Brain pericyte (primary cell): Measurements from ENCODE around the gene SIT1.
A peak's percentile ranks its signal among the peaks of the same experiment; 100 is the strongest.

Experiments
- DNase-seq: peaks from one replicate; pipeline ENCODE4 v3.0.0-alpha.2; 2012; ENCODE audit warnings: low read depth, low spot score

The SIT1 gene, protein sequence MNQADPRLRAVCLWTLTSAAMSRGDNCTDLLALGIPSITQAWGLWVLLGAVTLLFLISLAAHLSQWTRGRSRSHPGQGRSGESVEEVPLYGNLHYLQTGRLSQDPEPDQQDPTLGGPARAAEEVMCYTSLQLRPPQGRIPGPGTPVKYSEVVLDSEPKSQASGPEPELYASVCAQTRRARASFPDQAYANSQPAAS

DNA sequence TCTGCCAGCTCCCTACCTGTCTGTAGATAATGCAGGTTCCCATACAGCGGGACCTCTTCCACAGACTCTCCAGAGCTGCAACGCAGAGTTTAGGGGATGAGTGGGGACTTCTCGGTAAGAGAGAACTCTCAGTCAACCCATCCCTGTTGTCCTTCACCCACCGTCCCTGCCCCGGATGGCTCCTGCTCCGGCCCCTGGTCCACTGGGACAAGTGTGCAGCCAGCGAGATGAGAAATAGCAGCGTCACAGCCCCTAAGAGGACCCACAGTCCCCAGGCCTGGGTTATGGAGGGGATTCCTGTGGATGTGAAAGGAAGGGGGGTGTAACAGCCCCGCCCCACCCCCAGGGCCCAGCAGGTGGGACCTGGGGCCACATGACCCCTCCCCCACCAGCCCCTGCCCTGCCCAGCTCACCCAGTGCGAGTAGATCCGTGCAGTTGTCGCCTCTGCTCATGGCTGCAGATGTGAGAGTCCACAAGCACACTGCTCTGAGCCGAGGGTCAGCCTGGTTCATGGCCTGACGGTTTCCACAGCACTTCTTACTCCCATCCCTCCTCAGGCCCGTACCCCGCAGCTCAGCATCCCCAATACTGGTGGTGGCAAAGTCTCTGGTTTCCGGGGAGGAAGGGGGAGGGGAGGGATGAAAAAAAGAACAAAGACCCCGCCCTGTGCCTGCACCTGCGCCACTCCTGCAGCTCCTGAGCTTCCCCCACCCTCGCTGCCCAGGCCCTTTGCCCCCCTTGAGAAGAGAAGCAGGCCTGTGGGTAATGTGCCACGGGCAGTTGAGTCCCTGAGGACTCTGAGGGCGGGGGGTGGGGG, at the start of gene SIT1:
TSS of gene SIT1 (minus strand) at position 591 of the 818 bp plus-strand sequence. CDS start at position 513, 78 bp downstream.
- DNase-seq: no peak

DNA sequence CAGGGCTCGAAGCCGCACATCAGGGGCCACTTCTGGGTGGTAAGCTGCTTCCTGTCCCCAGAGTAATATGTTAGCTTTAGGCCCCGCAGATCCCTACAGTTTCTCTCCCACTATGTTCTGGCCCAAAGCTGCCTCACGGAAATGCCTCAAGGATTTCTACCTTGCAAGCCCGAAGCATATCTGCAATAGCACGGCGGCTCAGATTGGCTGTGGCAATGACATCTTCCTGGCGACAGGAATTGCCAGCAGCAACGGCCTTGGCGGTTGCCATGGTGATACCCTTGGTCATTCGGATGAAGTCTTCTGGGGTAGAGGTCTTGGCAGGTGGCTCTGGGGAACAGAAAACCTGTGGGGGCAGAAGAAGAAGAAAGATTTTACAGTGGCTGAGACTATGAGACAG, 49.3 kb upstream of the SIT1 start:
- DNase-seq: no peak

DNA sequence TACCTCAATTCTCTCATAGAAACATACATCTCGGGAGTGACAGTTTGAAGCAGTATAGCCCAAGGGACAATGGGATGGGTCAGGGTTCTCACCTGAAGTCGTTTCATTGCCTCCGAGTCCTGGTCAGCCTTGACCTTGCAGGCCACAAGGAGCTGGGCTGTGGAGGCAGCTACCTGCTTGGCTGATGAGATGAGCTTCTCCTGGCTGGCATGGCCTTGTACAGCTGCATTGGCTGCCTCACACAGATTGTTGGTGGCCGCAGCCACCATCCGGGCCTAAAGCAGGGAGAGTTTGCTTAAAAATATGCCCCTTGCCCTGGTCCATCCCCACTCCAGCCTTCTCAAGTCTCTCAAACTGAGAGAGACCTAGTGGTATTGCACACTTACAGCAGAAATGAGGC, 47.5 kb upstream of the SIT1 start:
- DNase-seq: no peak

DNA sequence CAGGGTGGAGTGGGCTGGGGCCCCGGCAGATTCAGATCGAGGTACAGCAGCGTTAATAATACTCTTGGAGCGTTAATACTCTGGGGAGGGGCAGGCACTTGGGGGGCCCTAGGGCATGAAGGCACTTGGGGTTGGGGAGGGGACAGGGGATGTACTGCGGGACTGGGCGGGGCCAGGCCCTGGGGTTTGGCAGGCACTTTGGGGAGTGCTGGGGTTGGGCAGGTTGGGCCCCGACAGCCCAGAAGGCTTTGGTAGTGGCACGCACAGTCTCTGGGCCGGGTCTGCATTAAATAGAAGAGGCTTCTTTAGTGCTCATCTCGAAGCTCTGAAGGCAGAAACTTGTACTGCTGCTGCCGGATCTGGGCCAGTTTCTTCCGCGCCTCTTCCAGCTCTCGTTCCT, 46.8 kb upstream of the SIT1 start:
- DNase-seq: no peak

DNA sequence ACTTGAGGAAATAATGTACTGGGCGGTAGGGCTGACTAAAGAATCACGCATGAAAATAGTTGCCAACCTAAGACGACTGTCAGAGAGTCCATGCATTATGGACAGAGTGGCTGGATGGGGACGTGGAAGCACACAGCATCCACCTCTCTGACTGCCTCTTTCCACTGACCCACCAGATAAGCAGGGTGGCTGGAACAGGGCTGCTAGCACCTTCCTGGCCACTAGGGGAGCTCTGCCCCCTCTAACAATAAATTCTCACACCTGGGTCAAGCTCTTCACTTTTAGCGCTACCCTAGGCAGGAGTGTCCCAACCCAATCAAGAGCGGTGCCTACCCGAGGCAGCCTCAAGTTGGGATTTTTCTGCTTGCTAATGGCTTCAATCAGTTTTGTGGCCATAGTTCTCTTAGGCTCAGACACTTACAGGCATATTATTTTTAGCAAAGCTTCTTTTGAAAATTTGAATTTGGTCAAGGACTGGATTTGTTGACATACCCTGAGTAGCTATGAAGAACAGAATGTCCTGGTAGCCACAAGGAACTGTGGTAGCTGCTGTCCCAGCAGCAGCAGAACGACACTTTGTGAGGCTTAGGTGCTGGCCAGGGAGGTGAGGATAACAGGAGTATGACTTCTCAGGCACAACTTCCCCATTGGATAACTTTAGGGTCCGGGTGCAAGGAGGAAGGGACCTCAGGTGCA, 45.9 kb upstream of the SIT1 start:
- DNase-seq: no peak

DNA sequence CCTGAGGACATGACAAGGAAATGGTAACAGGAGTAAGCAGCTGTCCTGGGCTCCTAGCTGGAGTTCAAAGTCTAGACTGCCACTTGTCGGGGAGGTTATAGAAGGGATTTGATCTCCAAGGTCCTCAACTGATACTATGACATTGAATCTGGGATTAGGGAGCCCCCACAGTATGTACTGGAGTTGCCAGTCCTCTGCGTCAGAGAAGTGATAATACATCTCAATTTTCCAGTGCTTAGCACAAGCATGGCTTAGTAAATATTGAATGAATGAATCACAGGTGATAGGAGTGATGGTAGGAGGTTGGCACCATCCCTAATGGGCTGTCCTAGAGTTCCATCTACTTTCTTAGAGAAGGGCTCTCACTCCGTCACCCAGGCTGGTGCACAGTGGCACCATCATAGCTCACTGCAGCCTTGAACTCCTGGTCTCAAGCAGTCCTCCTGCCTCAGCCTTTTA, 45.2 kb upstream of the SIT1 start:
- DNase-seq: no peak

DNA sequence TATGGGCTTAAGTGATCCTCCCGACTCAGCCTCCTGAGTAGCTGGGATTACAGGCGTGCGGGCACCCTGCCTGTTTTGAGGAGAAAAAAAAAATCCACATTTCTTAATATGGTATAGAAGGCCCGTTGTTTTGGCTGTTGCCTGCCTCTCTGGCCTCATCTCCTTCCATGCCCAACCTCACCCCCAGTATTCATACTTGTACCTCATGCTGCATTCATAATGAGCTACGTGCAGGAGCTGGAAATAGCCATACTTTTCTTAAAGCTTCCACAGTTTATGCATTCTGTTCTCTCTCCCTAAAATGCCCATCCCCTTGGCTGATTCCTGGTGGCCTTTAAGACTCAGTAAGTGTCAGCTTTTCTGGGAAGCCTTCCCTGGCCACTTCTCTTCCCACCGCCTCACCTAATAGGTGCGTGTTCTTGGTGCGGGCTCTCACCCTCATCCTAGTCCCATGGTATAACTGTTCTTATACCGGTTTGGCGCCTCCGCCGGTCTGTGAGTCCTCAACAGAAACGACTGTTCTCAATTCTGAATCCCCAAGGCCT, 41.1 kb upstream of the SIT1 start:
- no peak for DNase-seq

DNA sequence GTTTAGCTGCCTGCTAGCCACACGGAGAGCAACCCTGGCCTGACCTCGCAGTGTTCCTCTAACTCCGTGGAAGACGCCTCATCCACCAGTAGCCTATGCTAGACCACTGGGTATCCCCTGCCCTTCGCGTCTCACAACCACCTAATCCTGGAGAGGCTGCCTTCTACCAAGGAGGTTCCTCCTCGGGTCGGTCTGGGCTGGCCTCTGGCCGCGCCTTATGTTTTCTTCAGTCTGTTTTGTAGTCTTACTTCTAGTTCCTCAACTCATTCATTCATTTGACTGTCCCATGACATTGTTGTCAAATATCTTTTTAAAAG, 40.6 kb upstream of the SIT1 start:
- no peak for DNase-seq

DNA sequence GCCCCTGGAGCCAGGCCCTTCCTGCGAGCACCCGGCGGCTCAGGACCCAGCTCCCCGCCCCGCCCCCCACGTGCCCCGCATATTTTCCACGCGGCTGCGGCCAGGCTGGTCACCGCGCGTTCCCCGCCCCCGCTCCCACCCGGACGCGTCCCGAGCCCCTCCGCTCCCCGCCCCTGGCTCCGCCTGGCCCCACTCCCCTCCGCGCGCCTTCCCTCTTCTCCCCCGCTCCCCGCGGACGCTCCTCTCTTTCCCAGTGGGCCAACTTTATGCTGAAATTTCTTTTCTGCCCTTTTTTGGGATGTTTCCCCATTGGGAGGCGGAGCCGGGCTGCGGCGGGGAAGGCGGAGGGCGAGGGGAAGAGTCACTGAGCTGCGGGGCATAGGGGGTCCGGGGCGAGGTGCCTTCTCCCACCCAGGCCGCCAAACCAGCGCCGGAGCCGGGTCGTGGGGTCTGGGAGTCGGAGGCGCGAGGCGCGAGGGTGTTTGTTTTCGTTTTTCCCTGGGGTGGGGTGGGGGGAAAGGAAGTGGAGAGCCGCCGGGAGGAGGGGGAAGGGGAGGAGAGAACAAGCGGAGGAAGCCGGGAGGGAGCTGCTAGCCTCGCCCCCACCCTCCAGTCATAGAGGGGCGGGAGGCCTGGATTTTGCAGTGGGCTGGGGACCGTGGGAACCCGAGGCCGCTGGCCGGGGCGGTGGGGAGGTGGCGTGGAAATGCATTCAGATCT, 40.0 kb upstream of the SIT1 start:
- DNase-seq: no peak

DNA sequence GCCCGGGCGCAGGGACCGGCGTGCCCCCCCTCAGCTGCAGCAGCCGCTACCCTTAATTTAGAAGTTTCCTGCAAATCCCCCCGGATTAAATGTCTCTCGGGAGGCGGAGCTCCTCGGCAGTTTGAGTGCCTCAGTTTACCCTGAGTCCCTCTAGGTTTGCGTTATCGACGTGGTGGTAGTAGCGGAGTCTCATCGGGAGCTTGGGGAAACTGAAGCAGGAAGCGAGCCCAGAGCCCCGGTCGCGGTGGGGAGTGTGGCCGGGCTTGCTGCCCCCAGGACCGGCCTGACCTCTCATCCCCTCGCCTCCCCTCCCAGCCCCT, 39.5 kb upstream of the SIT1 start:
- no peak for DNase-seq

DNA sequence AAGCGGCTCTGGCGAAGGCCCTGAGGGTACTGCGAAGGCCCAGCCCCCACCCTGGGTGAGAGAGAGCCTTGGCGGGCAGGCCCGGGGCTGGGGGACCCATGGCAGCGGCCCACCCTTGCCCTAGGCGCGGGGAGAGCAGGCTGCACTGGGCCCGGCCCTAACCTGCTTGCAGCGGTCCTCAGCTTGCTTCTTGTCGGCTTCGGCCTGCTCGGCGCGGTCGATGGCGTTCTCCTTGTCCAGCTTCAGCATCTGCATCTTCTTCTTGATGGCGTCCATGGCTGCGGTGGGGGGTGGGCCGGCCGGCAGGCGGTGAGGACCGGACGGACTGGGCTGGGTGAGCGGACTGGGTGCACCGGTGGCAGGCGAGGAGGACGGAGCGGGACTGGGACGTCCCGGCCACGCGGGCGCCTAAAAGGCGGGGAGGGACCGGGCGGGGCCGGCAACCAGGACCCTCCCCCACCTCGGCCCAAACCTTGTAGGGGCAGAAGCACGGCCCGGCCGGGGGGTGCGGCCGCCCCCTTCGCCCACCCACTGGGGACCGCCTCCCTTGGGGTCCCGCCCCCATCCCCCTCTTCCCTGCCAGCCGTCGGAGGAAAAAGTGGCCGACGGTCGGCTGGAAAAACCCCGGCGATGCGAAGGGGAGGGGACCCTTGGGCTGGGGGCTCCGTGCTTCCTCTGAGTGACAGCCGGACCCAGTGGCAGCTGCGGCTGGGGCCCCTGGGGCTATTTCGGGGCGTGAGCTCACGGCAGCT, 39.0 kb upstream of the SIT1 start, which contains the start of gene TPM2:
TSS of gene TPM2 (minus strand) at position 384 of the 752 bp plus-strand sequence. CDS start at position 276, 108 bp downstream.
- no peak for DNase-seq

DNA sequence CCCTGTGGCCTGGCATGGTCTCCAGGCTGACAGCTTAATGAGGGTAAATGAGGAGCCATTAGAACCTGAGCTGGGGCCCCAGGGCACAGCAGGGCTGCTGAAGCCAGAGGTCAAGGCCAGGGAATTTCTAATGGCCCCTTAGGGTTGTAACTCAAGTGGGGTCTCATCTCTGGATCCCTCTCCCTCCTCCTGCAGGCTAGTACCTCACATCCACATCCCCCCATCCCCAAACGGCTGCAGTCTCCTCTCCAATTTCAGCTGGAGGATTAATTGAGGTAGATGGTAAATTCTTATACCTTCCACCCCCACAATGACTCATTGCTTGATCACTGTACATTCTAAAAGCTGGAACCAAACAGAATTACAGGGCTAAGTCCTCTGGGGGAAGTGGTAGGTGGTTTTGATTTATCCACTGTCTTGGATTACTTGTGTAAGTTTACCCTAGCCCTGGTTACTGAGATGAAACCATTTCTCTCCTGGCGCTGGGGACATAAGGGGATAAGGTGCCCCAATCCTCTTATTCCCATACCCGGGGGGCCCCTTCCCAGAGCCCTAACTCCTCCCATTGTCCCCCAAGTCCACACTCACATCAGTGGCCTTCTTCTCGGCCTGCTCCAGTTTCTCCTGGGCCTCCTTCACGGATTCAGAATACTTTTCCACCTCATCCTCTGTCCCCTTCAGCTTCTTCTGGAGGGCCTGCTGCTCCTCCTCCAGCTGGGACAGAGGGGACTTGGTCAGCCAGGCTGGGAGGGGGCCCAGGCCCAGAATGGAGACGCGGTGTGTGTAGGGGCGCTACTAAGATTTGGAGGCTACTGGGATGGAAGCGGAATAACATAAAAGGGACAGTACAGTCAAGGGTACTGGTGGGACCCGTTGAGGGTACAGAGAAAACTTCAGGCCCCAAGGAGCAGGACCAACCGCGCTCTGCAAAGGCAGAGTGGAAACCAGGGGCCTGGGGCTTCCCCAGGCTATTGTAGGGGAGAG, 38.1 kb upstream of the SIT1 start:
- no peak for DNase-seq

DNA sequence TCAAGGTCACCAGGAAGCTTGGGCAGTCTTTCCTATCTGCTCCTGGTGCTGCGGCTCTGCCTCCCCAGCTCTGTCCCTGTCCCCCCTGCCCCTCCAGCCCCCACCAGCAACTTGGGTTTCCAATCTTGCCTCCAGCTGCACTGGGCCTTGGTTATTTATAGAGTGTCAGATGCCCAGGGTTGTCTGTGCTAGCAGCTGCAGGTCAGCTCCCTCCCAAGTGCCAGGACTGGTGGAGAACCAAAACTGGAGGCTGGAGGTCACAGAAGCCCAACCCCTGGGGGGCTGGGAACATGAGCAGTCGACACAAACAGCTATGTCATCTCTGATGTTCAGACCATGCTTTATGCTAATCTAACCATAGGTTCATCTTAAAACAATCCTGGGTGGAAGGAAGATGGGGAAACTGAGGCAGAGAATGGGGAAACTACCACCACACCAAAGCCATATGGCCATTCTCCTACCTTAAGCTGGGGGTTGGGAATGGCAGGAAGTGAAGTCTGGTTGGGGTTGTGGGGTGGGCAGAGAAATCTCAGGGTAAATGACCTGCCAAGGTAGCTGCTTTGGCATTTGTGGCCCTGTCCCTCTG, 37.3 kb upstream of the SIT1 start:
- DNase-seq: no peak

DNA sequence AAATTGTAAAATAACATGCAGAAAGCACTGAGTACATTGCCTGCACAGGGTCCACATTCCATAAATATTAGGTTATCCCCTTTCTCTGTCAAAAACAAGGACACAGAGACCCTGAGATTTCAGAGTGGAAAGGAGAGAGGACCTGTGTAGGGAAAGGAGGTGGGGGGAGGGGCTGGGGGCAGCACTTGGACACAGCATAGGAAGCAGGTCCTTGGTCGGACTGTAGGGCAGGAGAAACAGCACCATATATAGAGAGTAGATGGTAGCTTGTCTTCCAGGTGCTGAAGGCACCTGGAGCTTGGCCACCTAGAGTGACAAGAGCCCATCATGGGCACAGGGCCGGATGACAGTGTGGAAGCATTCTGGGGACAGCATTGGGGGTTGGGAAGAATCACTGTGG, 36.6 kb upstream of the SIT1 start:
- no peak for DNase-seq

DNA sequence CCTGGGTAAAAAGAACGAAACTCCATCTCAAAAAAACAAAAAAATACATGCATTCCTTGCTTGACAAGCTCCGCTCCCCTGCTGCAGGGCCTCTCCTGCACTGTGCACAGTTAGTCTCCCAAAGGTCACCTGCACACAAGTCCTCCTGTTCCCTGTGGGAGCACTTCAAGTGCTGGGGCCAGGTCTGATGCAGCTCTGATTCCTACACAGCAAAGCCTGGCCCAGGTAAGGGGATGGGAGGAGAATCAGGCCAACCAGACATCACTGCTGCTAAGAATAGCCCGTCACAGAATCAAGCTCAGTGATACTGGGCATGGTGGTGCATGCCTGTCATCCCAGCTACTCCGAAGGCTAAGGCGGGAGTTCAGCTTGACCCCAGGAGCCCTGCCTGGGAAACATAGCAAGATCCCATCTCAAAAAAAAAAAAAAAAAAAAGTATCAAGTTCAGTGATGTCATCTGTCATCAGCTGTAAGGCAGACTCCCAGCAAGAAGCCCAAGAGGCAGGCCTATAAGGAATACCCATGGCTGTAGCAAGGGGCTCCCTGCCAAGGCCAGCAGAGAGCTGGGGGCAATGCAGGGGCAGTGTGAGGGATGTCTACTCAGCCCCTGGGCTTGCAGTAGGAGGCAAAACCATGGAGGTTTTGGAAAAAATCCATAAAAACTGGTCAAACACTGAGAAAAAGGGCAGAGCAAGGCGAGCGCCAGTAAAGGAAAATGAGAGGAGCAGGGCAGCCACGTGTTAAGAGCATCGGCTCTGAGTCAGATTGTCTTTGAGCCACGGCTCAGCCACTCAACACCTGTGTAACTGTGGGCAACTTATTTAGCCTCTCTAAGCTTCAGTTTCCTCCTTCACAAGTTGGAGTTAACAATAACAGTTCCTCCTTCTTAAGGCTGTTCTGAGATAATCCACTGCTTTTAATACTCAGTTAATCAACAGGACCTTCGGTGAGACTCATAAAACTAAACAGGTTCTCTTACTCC, 35.8 kb upstream of the SIT1 start:
- peak; percentile 92 for DNase-seq

DNA sequence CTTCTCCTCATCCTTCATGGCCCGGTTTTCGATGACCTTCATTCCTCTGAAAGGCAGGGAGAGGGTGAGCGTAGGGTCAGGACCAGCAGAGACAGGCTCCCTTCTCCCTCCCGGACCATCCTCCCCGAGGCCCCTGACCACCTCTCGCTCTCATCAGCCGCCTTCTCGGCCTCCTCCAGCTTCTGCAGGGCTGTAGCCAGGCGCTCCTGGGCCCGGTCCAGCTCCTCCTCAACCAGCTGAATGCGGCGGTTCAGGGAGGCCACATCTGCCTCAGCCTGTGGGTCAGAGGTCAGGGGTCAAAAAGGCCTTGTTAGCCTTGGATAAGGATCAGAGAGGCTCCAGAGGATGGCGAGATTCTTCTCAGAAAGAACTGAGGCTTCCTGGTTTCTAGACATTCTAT, 34.8 kb upstream of the SIT1 start:
- DNase-seq: no peak

DNA sequence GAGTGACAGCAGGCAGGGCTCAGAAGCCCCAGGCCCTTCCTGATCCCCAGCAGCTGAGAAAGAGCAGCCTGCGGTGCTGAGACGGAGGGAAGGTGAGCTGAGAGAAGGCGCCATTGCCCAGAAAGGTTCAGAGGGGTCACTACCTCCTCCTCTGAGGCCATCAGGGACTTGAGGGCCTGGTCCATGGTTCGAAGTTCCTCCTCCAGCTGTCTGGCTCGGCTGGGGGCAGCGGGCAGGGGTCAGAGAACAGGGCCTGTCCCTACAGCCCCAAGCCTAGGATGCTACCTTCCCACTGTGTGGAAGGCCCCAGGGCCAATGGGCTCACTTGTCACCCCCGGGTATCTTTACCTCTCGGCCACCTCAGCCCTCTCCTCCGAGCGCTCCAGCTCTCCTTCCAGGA, 34.2 kb upstream of the SIT1 start:
- DNase-seq: no peak

DNA sequence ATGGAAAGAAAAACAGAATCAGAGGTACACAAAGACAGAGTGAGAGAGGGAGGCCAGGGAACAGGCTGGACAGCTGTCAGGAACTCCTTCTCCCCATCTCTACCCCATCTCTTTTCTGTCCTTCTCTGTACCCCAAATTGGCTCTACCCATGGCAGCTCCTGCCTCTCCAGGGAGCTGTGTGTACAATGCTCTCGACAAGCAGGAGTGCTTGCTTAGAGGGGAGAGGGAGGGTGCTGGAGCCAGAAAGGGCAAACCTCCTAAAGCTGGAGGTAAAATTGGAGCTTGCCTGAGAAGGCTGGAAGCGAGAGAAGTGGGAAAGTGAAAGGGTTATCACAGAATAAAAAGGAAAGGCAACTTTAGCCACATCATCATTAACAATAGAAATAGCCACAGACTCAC, 32.6 kb upstream of the SIT1 start:
- DNase-seq: no peak
